ENCODE data around the gene DEPDC5. TPM values are rescaled to one million over a fixed set of nuclear protein-coding genes. Genes with fewer than 3 reads are reported as not detected.

The DEPDC5 gene
- total and polyA plus RNA-seq, 9 of the 15 experiments (the other 6 are each of a cell fraction or from before 2014, with no cell fraction given) = 2.3 to 12.3 (median 10.7) TPM

DNA sequence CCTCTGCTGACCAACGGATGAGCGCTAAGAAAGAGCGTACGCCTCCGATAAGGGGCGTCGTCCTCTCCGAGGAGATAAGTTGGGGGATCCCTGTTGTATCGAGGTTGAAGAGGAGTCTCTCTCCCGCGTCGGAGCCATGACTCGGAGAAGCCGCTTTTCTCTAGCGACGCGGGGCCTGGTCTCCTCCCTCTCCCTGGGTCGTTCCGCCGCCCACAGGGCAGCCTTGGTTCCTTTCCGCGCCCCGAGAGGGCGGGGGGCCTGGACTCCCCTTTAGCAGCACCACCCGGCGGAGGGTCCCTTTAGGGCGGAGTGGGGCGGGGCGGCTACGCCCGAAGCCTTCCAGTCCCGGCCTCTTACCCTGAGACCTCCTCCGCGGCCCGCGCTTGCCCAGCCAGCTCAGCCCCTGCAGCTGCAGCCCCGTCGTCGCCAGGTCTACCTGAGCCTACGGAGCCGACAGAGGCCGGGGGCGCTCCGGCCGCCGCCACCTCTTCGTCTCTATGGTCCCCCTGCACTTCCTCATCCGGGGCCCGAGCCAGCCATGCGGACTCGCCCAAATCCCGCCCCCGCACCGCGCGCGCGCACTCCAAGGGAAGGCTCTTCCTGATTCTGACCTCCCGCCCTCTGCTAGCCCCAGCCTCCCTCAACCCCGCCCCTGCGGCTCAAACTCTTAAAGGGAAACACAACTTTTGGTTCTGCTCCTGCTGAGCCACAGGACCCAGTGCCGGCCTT is 4.0 kb upstream of the DEPDC5 start, which contains the start of gene PRR14L (continued):
- TF ChIP-seq, protein P1, sequence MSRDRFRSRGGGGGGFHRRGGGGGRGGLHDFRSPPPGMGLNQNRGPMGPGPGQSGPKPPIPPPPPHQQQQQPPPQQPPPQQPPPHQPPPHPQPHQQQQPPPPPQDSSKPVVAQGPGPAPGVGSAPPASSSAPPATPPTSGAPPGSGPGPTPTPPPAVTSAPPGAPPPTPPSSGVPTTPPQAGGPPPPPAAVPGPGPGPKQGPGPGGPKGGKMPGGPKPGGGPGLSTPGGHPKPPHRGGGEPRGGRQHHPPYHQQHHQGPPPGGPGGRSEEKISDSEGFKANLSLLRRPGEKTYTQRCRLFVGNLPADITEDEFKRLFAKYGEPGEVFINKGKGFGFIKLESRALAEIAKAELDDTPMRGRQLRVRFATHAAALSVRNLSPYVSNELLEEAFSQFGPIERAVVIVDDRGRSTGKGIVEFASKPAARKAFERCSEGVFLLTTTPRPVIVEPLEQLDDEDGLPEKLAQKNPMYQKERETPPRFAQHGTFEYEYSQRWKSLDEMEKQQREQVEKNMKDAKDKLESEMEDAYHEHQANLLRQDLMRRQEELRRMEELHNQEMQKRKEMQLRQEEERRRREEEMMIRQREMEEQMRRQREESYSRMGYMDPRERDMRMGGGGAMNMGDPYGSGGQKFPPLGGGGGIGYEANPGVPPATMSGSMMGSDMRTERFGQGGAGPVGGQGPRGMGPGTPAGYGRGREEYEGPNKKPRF (IDR thresholded peaks at IDR 0.05; ENCODE audit: low read depth, low read length) = no peak
- TF ChIP-seq CEBPG (CRISPR knock-in tag; IDR thresholded peaks at IDR 0.05) (no peak), CEBPG (tag; conservative IDR thresholded peaks at IDR 0.05 in 1 of 2, IDR thresholded peaks at IDR 0.05 in 1 of 2) (no peak), HMG20B (CRISPR knock-in tag; IDR thresholded peaks at IDR 0.05) (no peak), ZNF282 (CRISPR knock-in tag; IDR thresholded peaks at IDR 0.05) (no peak), ZNF165 (CRISPR knock-in tag; IDR thresholded peaks at IDR 0.05; ENCODE audit: borderline replicate concordance) (no peak), BDP1 (IDR thresholded peaks at IDR 0.05; ENCODE audit: insufficient read depth, insufficient read length) (no peak), HEY1 (CRISPR knock-in tag; IDR thresholded peaks at IDR 0.05; ENCODE audit: borderline replicate concordance) (no peak), ZC3H8 (IDR thresholded peaks at IDR 0.05) (no peak), KHSRP (IDR thresholded peaks at IDR 0.05) (no peak), ZNF354B (CRISPR knock-in tag; IDR thresholded peaks at IDR 0.05) (no peak)
- TF ChIP-seq, protein P2, sequence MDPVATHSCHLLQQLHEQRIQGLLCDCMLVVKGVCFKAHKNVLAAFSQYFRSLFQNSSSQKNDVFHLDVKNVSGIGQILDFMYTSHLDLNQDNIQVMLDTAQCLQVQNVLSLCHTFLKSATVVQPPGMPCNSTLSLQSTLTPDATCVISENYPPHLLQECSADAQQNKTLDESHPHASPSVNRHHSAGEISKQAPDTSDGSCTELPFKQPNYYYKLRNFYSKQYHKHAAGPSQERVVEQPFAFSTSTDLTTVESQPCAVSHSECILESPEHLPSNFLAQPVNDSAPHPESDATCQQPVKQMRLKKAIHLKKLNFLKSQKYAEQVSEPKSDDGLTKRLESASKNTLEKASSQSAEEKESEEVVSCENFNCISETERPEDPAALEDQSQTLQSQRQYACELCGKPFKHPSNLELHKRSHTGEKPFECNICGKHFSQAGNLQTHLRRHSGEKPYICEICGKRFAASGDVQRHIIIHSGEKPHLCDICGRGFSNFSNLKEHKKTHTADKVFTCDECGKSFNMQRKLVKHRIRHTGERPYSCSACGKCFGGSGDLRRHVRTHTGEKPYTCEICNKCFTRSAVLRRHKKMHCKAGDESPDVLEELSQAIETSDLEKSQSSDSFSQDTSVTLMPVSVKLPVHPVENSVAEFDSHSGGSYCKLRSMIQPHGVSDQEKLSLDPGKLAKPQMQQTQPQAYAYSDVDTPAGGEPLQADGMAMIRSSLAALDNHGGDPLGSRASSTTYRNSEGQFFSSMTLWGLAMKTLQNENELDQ (CRISPR knock-in tag; IDR thresholded peaks at IDR 0.05; ENCODE audit: borderline replicate concordance) = 0 out of 2 replicates have a peak, but pooled peaks have one; percentile 68
- TF ChIP-seq, protein P3, sequence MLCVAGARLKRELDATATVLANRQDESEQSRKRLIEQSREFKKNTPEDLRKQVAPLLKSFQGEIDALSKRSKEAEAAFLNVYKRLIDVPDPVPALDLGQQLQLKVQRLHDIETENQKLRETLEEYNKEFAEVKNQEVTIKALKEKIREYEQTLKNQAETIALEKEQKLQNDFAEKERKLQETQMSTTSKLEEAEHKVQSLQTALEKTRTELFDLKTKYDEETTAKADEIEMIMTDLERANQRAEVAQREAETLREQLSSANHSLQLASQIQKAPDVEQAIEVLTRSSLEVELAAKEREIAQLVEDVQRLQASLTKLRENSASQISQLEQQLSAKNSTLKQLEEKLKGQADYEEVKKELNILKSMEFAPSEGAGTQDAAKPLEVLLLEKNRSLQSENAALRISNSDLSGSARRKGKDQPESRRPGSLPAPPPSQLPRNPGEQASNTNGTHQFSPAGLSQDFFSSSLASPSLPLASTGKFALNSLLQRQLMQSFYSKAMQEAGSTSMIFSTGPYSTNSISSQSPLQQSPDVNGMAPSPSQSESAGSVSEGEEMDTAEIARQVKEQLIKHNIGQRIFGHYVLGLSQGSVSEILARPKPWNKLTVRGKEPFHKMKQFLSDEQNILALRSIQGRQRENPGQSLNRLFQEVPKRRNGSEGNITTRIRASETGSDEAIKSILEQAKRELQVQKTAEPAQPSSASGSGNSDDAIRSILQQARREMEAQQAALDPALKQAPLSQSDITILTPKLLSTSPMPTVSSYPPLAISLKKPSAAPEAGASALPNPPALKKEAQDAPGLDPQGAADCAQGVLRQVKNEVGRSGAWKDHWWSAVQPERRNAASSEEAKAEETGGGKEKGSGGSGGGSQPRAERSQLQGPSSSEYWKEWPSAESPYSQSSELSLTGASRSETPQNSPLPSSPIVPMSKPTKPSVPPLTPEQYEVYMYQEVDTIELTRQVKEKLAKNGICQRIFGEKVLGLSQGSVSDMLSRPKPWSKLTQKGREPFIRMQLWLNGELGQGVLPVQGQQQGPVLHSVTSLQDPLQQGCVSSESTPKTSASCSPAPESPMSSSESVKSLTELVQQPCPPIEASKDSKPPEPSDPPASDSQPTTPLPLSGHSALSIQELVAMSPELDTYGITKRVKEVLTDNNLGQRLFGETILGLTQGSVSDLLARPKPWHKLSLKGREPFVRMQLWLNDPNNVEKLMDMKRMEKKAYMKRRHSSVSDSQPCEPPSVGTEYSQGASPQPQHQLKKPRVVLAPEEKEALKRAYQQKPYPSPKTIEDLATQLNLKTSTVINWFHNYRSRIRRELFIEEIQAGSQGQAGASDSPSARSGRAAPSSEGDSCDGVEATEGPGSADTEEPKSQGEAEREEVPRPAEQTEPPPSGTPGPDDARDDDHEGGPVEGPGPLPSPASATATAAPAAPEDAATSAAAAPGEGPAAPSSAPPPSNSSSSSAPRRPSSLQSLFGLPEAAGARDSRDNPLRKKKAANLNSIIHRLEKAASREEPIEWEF (CRISPR knock-in tag; IDR thresholded peaks at IDR 0.05) = no peak
- TF ChIP-seq, protein P4, sequence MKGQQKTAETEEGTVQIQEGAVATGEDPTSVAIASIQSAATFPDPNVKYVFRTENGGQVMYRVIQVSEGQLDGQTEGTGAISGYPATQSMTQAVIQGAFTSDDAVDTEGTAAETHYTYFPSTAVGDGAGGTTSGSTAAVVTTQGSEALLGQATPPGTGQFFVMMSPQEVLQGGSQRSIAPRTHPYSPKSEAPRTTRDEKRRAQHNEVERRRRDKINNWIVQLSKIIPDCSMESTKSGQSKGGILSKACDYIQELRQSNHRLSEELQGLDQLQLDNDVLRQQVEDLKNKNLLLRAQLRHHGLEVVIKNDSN (CRISPR knock-in tag; IDR thresholded peaks at IDR 0.05) = no peak

Measured in K562 (cell line).